NCI-H748 treated with DMSO at 0.1 percent for 48 hours (cell line): Measurements from ENCODE around the gene ACTN1.

ENCODE experiments used
- DNase-seq: peaks from one replicate; lab custom pipeline; 2025; lab: John Stamatoyannopoulos, UW

The ACTN1 gene

GRCh38 chr14:68951035-68951797 lies 27.9 kb downstream of the ACTN1 start:
- no peak for DNase-seq

GRCh38 chr14:68950111-68950510 lies 29.0 kb downstream of the ACTN1 start:
- DNase-seq: no peak

GRCh38 chr14:68949601-68949965 lies 29.5 kb downstream of the ACTN1 start:
- DNase-seq: no peak

GRCh38 chr14:68948686-68949600 lies 30.2 kb downstream of the ACTN1 start:
- DNase-seq: no peak

GRCh38 chr14:68947802-68948201 lies 31.3 kb downstream of the ACTN1 start:
- no peak for DNase-seq

- DNase-seq: no peak
Measured at GRCh38 chr14:68946489-68946822, 32.6 kb downstream of the ACTN1 start.

- DNase-seq: no peak
Measured at GRCh38 chr14:68945585-68946488, 33.3 kb downstream of the ACTN1 start.

- DNase-seq: no peak
Measured at GRCh38 chr14:68945190-68945584, 33.9 kb downstream of the ACTN1 start.

- no peak for DNase-seq
Measured at GRCh38 chr14:68944162-68944561, 34.9 kb downstream of the ACTN1 start.

- DNase-seq: no peak
Measured at GRCh38 chr14:68943107-68943506, 36.0 kb downstream of the ACTN1 start.

- DNase-seq: no peak
Measured at GRCh38 chr14:68942296-68943035, 36.6 kb downstream of the ACTN1 start.

- no peak for DNase-seq
Measured at GRCh38 chr14:68941820-68942219, 37.3 kb downstream of the ACTN1 start.

- DNase-seq: no peak
Measured at GRCh38 chr14:68940614-68941185, 38.4 kb downstream of the ACTN1 start.

GRCh38 chr14:68939893-68940613 lies 39.0 kb downstream of the ACTN1 start:
- DNase-seq: no peak

GRCh38 chr14:68939181-68939892 lies 39.8 kb downstream of the ACTN1 start:
- no peak for DNase-seq

- DNase-seq: no peak
Measured at GRCh38 chr14:68938271-68939150, 40.6 kb downstream of the ACTN1 start.

- no peak for DNase-seq
Measured at GRCh38 chr14:68937471-68938270, 41.4 kb downstream of the ACTN1 start.

GRCh38 chr14:68936980-68937379 lies 42.1 kb downstream of the ACTN1 start:
- no peak for DNase-seq
